NT2/D1 (cell line): ENCODE data around the gene SORL1.

Experiments used
- YY1 ChIP-seq: IDR thresholded peaks from 2 replicates; pipeline ENCODE4 v1.6.1; 2011; ENCODE audit not compliant: insufficient read length, insufficient read depth
- ZNF274 ChIP-seq: IDR thresholded peaks from 2 replicates; pipeline ENCODE4 v1.6.1; 2011; ENCODE audit warnings: mild to moderate bottlenecking, low read depth, low read length

- TF ChIP-seq ZNF274: no peak
- TF ChIP-seq YY1: no peak
These were observed 73.3 kb downstream of the SORL1 start for GRCh38 chr11:121525376-121525775.
